Naive thymus-derived CD4-positive, alpha-beta T cell (primary cell): ENCODE measurements around the gene BRD3OS. TPM values are rescaled to one million over a fixed set of nuclear protein-coding genes. Genes with fewer than 3 reads are reported as not detected.

Experiments
- ATAC-seq: fragments of 150-1000 bp; cut with Tn5 transposase; 2 replicates; pipeline ENCODE4 v1.10.0; 2021; ENCODE audit warnings: mild to moderate bottlenecking, moderate library complexity
- CTCF ChIA-PET: fragments of 350-600 bp; sonication (Branson Sonifier 250); formaldehyde crosslinking; loops from one replicate; lab custom pipeline; 2021; ENCODE audit warnings: antibody characterized with exemption; lab: Charles Lee
- POLR2A ChIA-PET: fragments of 350-600 bp; sonication (Branson Sonifier 250); formaldehyde crosslinking; loops from one replicate; lab custom pipeline; 2021; ENCODE audit warnings: antibody characterized with exemption, inconsistent platforms; lab: Charles Lee
- DNase-seq, 9 donors: peaks; one replicate each; pipeline versions ENCODE4 v3.0.0 to v3.0.0-alpha.2; 2020 to 2022; ENCODE audit warnings: mixed read lengths in 1 of 9
- H3K27ac ChIP-seq: one replicate; pipeline ENCODE4 v1.7.0; 2013; ENCODE audit warnings: mild to moderate bottlenecking, low read depth, low read length, moderate library complexity
- H3K27me3 ChIP-seq, 2 donors: one replicate each; pipeline ENCODE4 v1.7.0; 2013; ENCODE audit warnings: low read length in 2 of 2, mild to moderate bottlenecking in 2 of 2, moderate library complexity in 2 of 2; ENCODE audit not compliant: control insufficient read depth in 2 of 2, insufficient read depth in 2 of 2
- H3K36me3 ChIP-seq, 3 experiments: 1 replicate in 2 of 3; 2 replicates in 1 of 3; pipeline ENCODE4 v1.7.0; 2013; ENCODE audit warnings: low read length in 3 of 3, mild to moderate bottlenecking in 3 of 3, moderate library complexity in 1 of 3; ENCODE audit not compliant: insufficient read depth in 3 of 3, control insufficient read depth in 2 of 3
- H3K4me1 ChIP-seq, 2 donors: one replicate each; pipeline ENCODE4 v1.7.0; 2013; ENCODE audit warnings: low read length in 2 of 2, mild to moderate bottlenecking in 2 of 2, moderate library complexity in 1 of 2; ENCODE audit not compliant: control insufficient read depth in 2 of 2, insufficient read depth in 2 of 2
- H3K4me3 ChIP-seq: 2 replicates; pipeline ENCODE4 v1.7.0; 2013; ENCODE audit warnings: mild to moderate bottlenecking, low read length
- H3K9me3 ChIP-seq, 3 experiments: 1 replicate in 2 of 3; 2 replicates in 1 of 3; pipeline ENCODE4 v1.7.0; 2013; ENCODE audit warnings: low read length in 3 of 3; ENCODE audit not compliant: control insufficient read depth in 2 of 3
- H3K27ac Mint-ChIP-seq, 9 donors: one replicate each; pipeline ENCODE4 v1.8.0; 2020 to 2022; ENCODE audit warnings: mixed read lengths in 9 of 9, mild to moderate bottlenecking in 8 of 9, moderate library complexity in 5 of 9, inconsistent platforms in 2 of 9
- H3K27me3 Mint-ChIP-seq, 5 donors: one replicate each; pipeline ENCODE4 v1.8.0; 2021 to 2022; ENCODE audit warnings: mixed read lengths in 5 of 5, mild to moderate bottlenecking in 1 of 5
- H3K36me3 Mint-ChIP-seq, 5 donors: one replicate each; pipeline ENCODE4 v1.8.0; 2020 to 2022; ENCODE audit warnings: mixed read lengths in 5 of 5, mild to moderate bottlenecking in 3 of 5, inconsistent platforms in 1 of 5
- H3K4me1 Mint-ChIP-seq, 7 donors: one replicate each; pipeline ENCODE4 v1.8.0; 2020 to 2022; ENCODE audit warnings: mixed read lengths in 7 of 7, mild to moderate bottlenecking in 3 of 7, inconsistent platforms in 1 of 7
- H3K4me3 Mint-ChIP-seq, 10 donors: one replicate each; pipeline ENCODE4 v1.8.0; 2020 to 2022; ENCODE audit warnings: mild to moderate bottlenecking in 10 of 10, mixed read lengths in 10 of 10, moderate library complexity in 6 of 10, inconsistent platforms in 2 of 10
- H3K9me3 Mint-ChIP-seq, 11 donors: one replicate each; pipeline ENCODE4 v1.8.0; 2020 to 2022; ENCODE audit warnings: mixed read lengths in 11 of 11, mild to moderate bottlenecking in 4 of 11, inconsistent platforms in 1 of 11, moderate library complexity in 1 of 11
- intact Hi-C, 2 donors: fragments of 100-400 bp; cut with micrococcal nuclease; formaldehyde crosslinking; loops; one replicate each; pipeline ENCODE4 v1.15.1; 2023
- polyA plus RNA-seq, 2 donors: library from polyadenylated mRNA; unstranded; fragments of 300-500 nt; fragmentation: Illumina TruSeq; gene quantifications; one replicate each; pipeline ENCODE4 v1.2.3, GENCODE V29; 2021
- total RNA-seq, 6 experiments: library from RNA in 5 of 6; stranded (reverse) in 5 of 6; gene quantifications; 1 replicate in 5 of 6; 2 replicates in 1 of 6; pipeline ENCODE4 v1.2.3 and lab custom pipeline; 2021 to 2026

The BRD3OS gene
- total and polyA plus RNA-seq, 7 experiments from 2014 or later = 8.3 to 28.1 (median 18.4) TPM

GRCh38 chr9:133993635-133994253 is 31.5 kb upstream of the BRD3OS start:
- POLR2A ChIA-PET = interaction anchor here (0.9 to 1.2 kb wide), 2 partner anchors 32 to 211 kb away, joined by 3 to 4 read pairs; partner anchors contain the start of gene BRD3OS
- CTCF ChIA-PET = interaction anchor here (0.8 to 3.4 kb wide), 11 partner anchors 9 to 251 kb away, joined by 3 to 70 read pairs (median 3); partner anchors contain the start of gene BRD3OS
- intact Hi-C loops = loop anchor here (1.0 to 10.0 kb wide), 7 partner anchors 106 to 873 kb away; partner anchors contain the start of genes CACFD1 (in 1 of the 2), RALGDS (in 1 of the 2) and RNU6ATAC (in 1 of the 2)
- no peaks in the 10 kb centered on the region for H3K9me3 Mint-ChIP-seq
- Histone ChIP-seq H3K4me1 (peaks cover 9 to 12% of the 10 kb centered on the region in 2 donors), H3K36me3 (no peaks in the 10 kb centered on the region), H3K27ac (no peak overlapping the region), H3K4me3 (no peak overlapping the region), H3K9me3 (no peaks in the 10 kb centered on the region), H3K27me3 (no peaks in the 10 kb centered on the region)
- peak in 1 of 9 donors; percentile 23 for DNase-seq
- peaks cover 0 to 8% (median 0%) of the 10 kb centered on the region in 7 donors for H3K4me1 Mint-ChIP-seq
- peak overlapping the region in 1 of 9 donors; percentile 38 for H3K27ac Mint-ChIP-seq
- H3K27me3 Mint-ChIP-seq = peaks cover 0 to 23% (median 4%) of the 10 kb centered on the region in 5 donors
- H3K36me3 Mint-ChIP-seq = no peaks in the 10 kb centered on the region
- peak overlapping the region; percentile 62 to 89 (median 76) for H3K4me3 Mint-ChIP-seq
- ATAC-seq = no peak

- peak overlapping the region; percentile 25 to 77 (median 56) for H3K4me3 Mint-ChIP-seq
- H3K27ac ChIP-seq = no peak overlapping the region
- peaks cover 0 to 8% (median 0%) of the 10 kb centered on the region in 7 donors for H3K4me1 Mint-ChIP-seq
- no peaks in the 10 kb centered on the region for H3K36me3 ChIP-seq
- H3K27ac Mint-ChIP-seq = no peak overlapping the region
- ATAC-seq (peak; percentile 63), DNase-seq (peak; percentile 47 to 84 (median 67))
- H3K4me1 ChIP-seq = peaks cover 9 to 12% of the 10 kb centered on the region in 2 donors
- intact Hi-C loops = loop anchor here (1.0 to 10.0 kb wide), 6 partner anchors 105 to 540 kb away; partner anchors contain the start of genes CACFD1 (in 1 of the 2) and RNU6ATAC (in 1 of the 2)
- no peak overlapping the region for H3K4me3 ChIP-seq
- H3K9me3 Mint-ChIP-seq = no peaks in the 10 kb centered on the region
- H3K9me3 ChIP-seq = no peaks in the 10 kb centered on the region
- peaks cover 0 to 22% (median 4%) of the 10 kb centered on the region in 5 donors for H3K27me3 Mint-ChIP-seq
- no peaks in the 10 kb centered on the region for H3K36me3 Mint-ChIP-seq
- ChIA-PET CTCF (interaction anchor here (1.0 to 3.4 kb wide), 9 partner anchors 8 to 252 kb away, joined by 3 to 70 read pairs (median 6); partner anchors contain the start of gene BRD3OS), POLR2A (interaction anchor here (0.9 to 1.2 kb wide), 2 partner anchors 31 to 212 kb away, joined by 3 to 4 read pairs; partner anchors contain the start of gene BRD3OS)
- H3K27me3 ChIP-seq = no peaks in the 10 kb centered on the region
Measured at GRCh38 chr9:133994353-133995011, 30.8 kb upstream of the BRD3OS start.

- H3K4me3 Mint-ChIP-seq = no peak overlapping the region
- H3K36me3 Mint-ChIP-seq = no peaks in the 10 kb centered on the region
- intact Hi-C loops = loop anchor here (10.0 kb wide), 2 partner anchors 120 to 540 kb away; partner anchors contain the start of gene CACFD1 (in 1 of the 2)
- no peaks in the 10 kb centered on the region for H3K9me3 ChIP-seq
- H3K4me1 ChIP-seq = peaks cover 9 to 12% of the 10 kb centered on the region in 2 donors
- CTCF ChIA-PET = interaction anchor here (0.6 to 3.4 kb wide), 6 partner anchors 10 to 256 kb away, joined by 3 to 70 read pairs (median 8); partner anchors contain the start of gene BRD3OS
- peaks cover 0 to 8% (median 0%) of the 10 kb centered on the region in 7 donors for H3K4me1 Mint-ChIP-seq
- ATAC-seq (no peak), DNase-seq (no peak)
- no peaks in the 10 kb centered on the region for H3K27me3 ChIP-seq
- no peaks in the 10 kb centered on the region for H3K36me3 ChIP-seq
- POLR2A ChIA-PET = no interaction called here
- no peak overlapping the region for H3K27ac Mint-ChIP-seq
- H3K27ac ChIP-seq = no peak overlapping the region
- peaks cover 0 to 14% (median 4%) of the 10 kb centered on the region in 5 donors for H3K27me3 Mint-ChIP-seq
- H3K4me3 ChIP-seq = no peak overlapping the region
- H3K9me3 Mint-ChIP-seq = no peaks in the 10 kb centered on the region
Measured at GRCh38 chr9:133995012-133995896, 30.0 kb upstream of the BRD3OS start.

- Mint-ChIP-seq H3K4me3 (no peak overlapping the region), H3K27me3 (peaks cover 0 to 5% (median 4%) of the 10 kb centered on the region in 5 donors), H3K36me3 (no peaks in the 10 kb centered on the region), H3K4me1 (peaks cover 0 to 8% (median 0%) of the 10 kb centered on the region in 7 donors), H3K9me3 (no peaks in the 10 kb centered on the region), H3K27ac (no peak overlapping the region)
- H3K9me3 ChIP-seq = no peaks in the 10 kb centered on the region
- no peak overlapping the region for H3K27ac ChIP-seq
- H3K27me3 ChIP-seq = no peaks in the 10 kb centered on the region
- ATAC-seq (no peak), DNase-seq (no peak)
- intact Hi-C loops = loop anchor here (10.0 kb wide), 2 partner anchors 122 to 542 kb away; partner anchors contain the start of gene CACFD1 (in 1 of the 2)
- H3K4me1 ChIP-seq = peaks cover 9 to 12% of the 10 kb centered on the region in 2 donors
- no peaks in the 10 kb centered on the region for H3K36me3 ChIP-seq
- ChIA-PET CTCF (interaction anchor here (1.5 kb wide), 1 partner anchor 215 kb away, joined by 8 read pairs; no protein-coding TSS in a partner anchor), POLR2A (no interaction called here)
- H3K4me3 ChIP-seq = no peak overlapping the region
Measured at GRCh38 chr9:133996531-133997520, 28.5 kb upstream of the BRD3OS start.

- H3K4me3 Mint-ChIP-seq = no peak overlapping the region
- no peaks in the 10 kb centered on the region for H3K36me3 ChIP-seq
- DNase-seq = no peak
- H3K9me3 ChIP-seq = no peaks in the 10 kb centered on the region
- intact Hi-C loops = loop anchor here (10.0 kb wide), 2 partner anchors 123 to 543 kb away; partner anchors contain the start of gene CACFD1 (in 1 of the 2)
- POLR2A ChIA-PET = no interaction called here
- H3K27me3 ChIP-seq = no peaks in the 10 kb centered on the region
- no peaks in the 10 kb centered on the region for H3K36me3 Mint-ChIP-seq
- H3K4me1 ChIP-seq = peaks cover 9 to 12% of the 10 kb centered on the region in 2 donors
- H3K27ac Mint-ChIP-seq = no peak overlapping the region
- H3K27ac ChIP-seq = no peak overlapping the region
- H3K4me1 Mint-ChIP-seq = peaks cover 0 to 8% (median 0%) of the 10 kb centered on the region in 7 donors
- peaks cover 0 to 5% (median 4%) of the 10 kb centered on the region in 5 donors for H3K27me3 Mint-ChIP-seq
- no peaks in the 10 kb centered on the region for H3K9me3 Mint-ChIP-seq
- CTCF ChIA-PET = interaction anchor here (1.5 kb wide), 1 partner anchor 216 kb away, joined by 8 read pairs; no protein-coding TSS in a partner anchor
- no peak for ATAC-seq
- no peak overlapping the region for H3K4me3 ChIP-seq
Measured at GRCh38 chr9:133997584-133997983, 27.7 kb upstream of the BRD3OS start.
